ENCODE results near the gene C1orf167.

DNA sequence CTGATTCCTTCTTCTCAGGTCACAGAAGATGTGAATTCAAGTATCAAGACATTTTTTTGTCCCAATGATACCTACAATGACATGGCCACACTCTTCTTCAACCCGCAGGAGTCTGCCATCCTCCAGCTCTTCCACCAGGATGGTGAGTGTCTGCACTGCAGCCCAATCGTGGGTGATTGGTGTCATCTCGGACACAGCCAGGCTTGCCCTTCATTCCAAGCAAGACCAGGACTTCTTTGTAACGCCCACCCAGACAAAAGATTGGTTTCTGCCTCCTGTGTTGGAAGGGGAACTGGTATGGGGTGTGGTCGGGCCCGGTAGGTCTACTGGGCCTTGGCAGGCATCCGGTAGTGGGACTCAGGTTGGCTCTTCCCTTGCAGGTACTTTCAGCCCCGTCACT is 71.5 kb downstream of the C1orf167 start:
- TF ChIP-seq RFX5 (IDR thresholded peaks at IDR 0.05; ENCODE audit: low read length) = no peak
- TF ChIP-seq GABPA (IDR thresholded peaks at IDR 0.05; ENCODE audit: low read depth) = no peak
- TF ChIP-seq SMC3 (IDR thresholded peaks at IDR 0.05; ENCODE audit: low read depth, low read length) = no peak
- no peak for TF ChIP-seq NFIC (IDR thresholded peaks at IDR 0.05; ENCODE audit: borderline replicate concordance)

Data from SK-N-SH (cell line).